GM18861 (cell line): ENCODE results near the gene ENTPD8.
"Not testable (repeated sequence)": the region's sequence is repeated elsewhere in the genome, so short reads cannot be mapped to it uniquely, and the experiment has no call there.

Source experiments
- ATAC-seq: cut with Tn5 transposase; IDR thresholded peaks from one replicate; pipeline ENCODE4 v1.9.1; 2021; ENCODE audit not compliant: unreplicated experiment

The ENTPD8 gene

DNA sequence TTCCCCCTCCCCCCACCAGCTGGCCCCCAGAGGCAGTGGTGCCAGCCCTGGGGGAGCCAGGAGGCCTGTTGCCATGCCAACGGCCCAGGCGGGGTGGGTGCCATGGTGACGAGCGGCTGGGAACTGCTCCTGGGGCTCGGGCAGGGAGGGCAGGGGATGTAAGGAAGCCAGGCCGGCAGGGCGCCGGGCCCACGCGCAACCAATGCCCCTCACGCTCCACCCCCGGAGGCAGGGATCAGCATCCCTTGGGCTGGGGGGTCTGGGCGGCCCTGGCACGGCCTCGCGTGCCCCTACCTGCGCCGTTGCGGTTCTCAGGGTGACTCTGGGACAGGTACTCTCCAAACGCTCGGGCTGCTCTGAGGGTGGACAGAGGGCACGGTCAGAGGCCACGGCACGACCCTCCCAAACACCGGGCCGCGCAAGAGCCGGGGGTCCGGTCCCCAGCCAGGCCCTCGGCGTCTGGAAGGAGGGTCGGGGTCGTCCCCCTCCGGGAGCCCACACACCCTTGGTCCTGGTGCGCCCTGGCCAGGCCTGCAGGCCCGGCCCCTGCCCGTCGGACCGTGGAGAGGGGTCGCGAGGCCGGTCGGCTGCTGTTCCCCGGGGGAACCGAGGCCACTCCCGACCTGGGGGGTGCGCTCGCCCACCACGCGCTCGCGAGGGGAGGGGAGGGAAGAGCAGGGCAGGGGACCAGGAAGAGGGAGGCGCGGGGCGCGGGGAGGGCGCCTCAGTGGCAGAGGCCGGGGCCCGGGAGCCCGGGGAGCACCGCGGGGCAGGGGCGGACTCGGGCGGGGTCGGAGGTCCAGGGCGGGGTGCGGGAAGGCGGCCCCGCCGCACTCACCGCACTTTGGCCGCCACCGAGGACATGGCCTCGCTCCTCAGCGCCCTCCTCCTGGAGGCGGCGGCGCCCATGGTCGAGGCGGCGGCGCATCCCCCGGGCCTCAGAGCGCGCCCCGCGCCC, 17.3 kb upstream of the ENTPD8 start:
- ATAC-seq, result peak; percentile 5

DNA sequence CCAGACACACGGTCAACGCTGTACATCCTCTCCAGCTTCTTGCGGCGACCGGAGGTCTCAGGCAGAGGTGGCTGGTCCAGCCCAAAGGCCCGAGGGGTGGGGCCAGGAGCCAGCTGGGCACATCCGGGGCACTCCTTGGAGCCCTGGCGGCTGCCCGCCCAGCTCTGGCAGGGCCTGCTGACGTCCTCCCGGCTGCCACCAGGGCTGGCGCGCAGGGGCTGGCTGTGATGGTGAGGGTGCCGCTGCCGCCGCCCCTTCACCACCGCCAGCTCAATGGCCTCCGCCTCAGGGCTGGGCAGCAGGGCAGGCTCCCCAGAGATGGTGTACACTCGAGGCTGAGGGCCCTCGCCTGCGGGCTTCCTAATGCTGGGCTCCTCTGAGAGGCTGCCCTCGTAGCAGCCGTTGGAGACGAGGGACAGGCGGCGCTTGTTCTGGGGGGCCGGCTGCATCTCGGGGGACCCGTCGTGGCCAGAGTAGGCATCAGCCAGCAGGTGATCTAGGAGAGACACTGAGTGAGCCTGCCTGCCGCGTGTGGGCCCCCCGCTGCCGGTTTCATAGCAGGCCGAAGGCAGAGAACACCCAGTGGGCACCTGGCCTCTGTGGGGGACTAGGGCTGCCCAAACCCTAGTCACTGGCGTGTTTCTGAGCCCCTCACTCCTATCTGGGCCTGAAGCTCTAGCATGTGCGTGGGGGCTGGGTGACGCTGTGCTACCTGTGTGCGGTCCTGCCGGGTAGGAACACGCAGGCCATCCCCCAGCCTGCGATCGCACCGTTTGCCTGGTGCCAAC, 16.4 kb upstream of the ENTPD8 start:
- ATAC-seq, result no peak

DNA sequence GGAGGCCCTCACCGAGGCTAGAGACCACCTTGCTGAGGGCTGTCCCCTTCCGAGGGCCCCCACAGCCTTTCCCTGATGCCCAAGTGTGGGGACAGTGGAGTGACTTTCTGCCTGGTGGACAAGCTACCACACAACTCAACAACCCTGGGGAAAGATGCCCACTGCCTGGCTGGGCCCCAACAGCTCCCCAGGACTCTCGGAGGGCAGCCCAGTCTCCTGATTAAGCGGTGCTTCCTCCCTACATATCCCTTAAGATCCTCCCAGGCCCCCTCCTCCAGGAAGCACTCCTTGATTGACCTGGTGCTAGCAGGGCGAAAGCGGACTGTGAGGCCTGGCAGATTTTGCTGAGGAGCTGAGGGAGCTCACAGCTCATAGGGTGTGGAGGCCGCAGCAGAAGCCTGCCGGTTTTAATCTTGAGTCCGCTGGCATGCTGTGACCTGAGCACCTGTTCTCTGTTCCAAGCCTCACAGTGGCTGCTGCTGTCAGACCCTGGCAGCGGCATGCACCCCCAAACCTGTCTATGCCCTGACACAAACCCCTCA, 15.8 kb upstream of the ENTPD8 start:
- ATAC-seq, result no peak

DNA sequence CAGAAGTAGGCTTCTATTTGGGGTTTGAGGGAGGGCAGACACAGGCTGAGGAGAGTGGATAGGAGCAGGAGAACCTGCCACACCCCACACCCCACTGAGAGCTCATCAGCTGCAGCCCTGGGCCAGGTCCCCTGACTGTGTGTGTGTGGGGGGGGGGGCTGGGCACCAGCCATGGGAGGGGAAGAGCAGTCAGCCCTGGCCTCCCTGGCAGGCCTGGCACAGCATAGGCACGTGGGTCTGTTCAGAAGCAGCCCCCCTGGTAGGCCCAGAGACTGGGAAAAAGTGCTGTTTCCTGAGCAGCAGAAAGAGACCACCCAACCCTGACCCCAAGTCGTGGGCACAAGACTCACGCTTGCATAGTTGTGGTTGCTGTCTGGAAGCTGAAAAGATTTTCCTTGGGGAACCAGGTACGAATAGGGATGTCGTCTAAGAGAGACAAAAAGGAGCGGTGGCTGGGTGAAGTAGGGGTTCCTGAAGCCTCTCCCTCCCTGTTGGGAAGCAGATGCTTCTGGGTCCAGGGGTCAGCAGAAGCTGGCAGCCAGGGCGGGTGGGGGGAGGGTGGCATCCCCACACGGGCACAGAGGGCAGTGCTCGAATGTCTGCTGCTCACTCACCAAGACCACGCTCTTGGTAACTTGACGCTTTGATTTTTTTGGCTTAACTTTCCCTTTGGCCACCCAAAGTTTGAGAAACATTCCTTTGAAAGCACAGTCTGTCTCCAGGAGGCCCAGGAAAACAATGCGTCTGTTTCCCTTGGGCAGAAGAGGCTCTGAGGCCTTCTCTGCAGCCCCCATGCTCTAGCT, 15.1 kb upstream of the ENTPD8 start:
- no peak for ATAC-seq

DNA sequence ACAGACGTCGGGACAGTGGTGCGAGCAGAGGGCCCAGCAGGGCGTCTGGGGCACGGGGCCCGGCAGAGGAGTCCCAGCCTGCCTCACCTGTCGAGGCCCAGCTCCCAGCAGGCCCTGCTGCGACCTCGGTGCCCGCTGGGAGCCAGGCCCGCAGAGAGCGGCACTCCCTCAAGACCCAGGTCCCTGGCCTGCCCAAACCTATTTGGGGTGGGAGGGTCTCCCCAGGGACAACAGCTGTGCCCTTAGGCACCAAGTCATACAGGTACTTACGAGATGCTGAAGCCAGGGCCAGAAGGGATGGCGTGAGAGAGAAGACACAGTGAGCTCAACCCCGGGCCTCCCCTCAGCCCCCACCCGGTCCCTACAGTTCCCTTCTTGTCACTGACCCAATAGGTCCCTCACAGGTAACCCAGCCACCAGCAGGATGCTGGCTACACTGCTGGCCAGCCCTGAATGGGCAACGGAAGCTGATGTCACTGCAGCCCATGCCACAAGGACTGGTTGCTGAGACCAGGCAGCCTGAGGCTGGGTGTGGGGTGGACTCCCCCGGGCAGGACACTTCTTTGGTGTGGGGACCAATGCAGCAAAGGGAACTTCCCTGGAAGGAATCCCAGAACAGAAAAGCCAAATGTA, 14.3 kb upstream of the ENTPD8 start:
- ATAC-seq, result no peak

DNA sequence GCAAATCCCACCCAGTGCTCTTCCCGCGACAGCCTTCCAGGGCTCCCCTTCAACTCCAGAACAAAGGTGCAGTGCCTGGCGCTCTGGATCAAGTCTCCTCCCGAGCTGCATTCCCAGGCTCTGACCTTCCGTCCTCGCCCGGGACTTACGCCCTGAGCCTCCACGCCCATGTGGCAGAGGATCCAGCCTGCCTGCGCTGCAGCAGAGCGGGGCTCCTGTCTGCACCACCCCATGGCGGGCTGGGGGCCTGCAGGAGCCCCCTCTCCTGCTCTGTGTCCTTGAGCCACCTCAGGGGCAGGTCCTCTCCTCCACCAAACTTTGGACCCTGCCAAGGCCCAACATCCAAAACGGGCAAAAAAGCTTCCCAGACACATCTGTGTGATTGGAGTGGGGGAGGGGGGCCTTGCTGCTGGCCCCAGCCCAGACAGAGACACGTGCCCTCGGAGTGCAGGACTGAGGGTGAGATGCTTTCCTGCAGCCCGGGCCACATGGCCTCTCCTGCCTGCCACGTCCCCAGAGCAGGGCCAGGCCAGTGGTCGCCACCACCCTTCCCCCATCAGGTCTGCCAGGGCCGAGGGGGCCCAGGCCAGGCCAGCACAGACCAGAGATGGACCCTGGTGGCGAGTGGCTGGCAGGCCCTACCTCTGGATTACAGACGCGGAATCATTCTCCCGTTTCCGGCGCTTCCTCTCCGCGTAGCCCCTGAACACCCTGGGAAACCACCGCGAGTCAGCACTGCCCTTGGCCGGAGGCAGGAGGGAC, 13.6 kb upstream of the ENTPD8 start:
- ATAC-seq, result no peak

DNA sequence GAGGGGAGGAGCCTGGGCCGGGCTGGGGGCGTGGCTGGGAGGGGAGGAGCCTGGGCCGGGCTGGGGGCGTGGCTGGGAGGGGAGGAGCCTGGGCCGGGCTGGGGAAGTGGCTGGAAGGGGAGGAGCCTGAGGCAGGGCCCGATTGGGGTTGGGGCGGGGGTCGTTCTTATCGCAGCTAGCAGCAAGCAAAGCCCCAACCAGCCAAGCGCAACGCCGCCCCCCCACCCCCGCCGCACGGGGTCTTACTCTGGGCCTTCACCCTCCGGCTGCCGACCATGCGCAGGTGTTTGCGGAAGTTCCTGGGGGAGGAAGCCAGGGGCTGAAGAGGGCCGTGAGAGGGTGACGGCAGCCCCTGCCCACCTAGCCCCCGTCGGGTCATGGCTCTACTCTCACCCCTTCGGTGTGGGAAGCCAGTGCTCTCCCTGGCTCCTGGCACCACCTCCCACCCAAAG, 13.0 kb upstream of the ENTPD8 start:
- ATAC-seq, result no peak

DNA sequence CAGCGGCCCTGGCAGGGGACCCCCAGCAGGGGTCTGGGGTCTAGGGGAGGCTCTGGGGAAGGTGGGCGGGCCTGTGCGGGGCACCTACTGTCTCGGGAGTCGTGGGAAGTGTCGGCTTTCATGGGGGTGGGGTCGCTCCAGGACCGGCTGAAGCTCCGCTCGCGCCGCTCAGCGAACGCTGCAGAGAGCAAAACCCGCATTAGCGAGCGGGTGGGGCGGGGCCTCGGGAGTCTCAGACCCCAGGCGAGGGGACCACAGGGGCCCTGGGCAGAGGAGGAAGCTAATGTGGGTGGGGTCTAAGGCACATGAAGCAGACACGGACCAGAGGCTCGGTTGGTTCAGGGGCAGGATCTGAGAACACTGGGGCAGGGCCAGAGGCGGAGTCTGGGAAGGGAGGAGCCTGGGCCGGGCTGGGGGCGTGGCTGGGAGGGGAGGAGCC, 12.5 kb upstream of the ENTPD8 start:
- no peak for ATAC-seq

DNA sequence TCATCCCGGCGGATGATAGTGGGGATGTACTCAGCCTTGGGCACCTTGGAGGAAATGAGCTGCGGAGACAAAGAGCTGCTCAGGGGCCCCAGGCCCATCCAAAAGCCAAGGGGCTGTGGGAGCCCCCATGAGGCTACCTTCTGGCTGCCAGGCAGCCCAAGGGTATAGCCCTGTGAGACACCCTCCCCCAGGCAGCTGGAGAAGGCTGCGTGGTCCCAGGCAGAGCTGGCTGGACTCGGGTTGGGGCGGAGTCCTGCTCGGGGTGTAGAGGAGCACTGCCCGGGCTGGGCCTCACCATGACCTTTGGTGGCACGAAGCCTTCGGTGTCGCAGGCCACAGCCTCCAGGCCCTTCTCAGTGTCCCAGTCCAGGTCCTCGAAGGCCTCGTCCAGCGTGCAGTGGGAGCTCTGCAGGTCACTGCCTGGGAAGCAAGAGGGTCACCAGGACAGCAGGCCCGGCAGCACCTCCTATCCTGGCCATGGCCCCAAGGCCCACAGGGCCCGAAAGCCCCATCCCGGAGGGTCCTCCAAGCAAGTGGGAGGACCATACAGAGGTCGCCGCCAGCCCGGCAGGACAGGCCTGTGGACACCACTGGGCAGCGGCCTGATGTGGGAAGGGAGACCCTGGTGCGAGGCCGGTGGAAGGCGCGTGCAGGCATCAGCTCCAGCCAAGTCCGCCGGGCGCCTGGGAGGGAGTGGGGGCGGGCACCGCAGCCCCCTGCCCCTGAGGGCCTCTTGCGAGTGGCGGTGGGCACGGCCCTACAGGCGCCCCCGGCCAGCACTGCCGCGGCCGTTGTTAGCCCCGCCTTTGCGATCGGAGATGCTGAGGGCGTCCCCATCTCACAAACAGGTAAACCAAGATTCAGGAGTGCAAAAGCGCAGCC, 11.8 kb upstream of the ENTPD8 start:
- no peak for ATAC-seq

DNA sequence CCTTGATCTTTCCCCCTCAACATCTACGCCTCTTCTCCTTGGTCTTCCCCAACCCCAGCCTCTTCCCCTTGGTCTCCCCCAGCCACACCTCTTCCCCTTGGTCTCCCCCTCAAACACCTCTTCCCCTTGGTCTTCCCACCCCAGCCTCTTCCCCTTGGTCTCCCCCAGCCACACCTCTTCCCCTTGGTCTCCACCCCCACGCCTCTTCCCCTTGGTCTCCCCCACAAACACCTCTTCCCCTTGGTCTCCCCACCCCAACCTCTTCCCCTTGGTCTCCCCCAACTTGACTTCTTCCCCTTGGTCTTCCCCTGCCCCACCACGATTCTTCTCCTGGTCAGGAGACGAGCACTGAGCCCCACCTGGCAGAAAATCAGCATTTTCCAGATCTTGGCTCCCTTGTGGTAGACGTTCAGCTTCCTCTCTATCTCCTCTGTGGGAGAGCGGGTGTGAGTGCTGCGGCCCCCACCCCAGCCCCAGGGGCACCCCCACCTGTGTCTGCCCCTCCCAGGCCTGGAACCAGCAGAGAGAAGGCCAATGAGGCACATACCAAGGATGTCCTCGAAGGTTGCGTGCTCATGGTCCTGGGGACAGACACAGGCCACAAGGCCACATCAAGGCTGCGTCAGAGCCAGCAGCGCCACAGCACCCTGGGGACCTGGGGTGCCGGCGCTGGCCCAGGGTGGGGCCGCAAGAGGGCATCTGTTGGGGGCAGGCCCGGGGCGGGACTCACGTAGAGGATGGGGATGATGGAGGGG, 11.0 kb upstream of the ENTPD8 start:
- ATAC-seq, result no peak

DNA sequence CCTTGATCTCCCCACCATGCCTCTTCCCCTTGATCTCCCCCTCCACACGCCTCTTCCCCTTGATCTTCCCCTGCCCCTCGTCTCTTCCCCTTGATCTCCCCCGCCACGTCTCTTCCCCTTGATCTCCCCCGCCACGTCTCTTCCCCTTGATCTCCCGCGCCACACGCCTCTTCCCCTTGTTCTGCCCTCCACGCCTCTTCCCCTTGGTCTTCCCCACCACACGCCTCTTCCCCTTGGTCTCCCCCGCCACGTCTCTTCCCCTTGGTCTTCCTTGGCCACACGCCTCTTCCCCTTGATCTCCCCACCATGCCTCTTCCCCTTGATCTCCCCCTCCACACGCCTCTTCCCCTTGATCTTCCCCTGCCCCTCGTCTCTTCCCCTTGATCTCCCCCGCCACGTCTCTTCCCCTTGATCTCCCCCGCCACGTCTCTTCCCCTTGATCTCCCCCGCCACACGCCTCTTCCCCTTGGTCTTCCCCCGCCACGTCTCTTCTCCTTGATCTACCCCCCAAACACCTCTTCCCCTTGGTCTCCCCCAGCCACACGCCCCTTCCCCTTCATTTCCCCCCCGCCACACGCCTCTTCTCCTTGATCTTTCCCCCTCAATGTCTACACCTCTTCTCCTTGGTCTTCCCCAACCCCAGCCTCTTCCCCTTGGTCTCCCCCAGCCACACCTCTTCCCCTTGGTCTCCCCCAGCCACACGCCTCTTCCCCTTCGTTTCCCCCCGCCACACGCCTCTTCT, 10.3 kb upstream of the ENTPD8 start:
- ATAC-seq, result not testable (repeated sequence)

DNA sequence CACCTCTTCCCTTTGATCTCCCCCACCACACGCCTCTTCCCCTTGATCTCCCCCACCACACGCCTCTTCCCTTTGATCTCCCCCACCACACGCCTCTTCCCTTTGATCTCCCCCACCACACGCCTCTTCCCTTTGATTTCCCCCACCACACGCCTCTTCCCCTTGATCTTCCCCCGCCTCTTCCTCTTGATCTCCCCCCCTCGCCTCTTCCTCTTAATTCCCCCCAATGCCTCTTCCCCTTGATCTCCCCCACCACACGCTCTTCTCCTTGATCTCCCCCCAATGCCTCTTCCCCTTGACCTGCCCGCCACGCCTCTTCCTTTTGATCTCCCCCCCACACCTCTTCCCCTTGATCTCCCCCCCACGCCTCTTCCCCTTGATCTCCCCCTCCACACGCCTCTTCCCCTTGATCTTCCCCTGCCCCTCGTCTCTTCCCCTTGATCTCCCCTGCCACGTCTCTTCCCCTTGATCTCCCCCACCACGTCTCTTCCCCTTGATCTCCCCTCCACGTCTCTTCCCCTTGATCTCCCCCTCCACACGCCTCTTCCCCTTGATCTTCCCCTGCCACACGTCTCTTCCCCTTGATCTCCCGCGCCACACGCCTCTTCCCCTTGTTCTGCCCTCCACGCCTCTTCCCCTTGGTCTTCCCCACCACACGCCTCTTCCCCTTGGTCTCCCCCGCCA, 9.5 kb upstream of the ENTPD8 start:
- not testable (repeated sequence) for ATAC-seq

DNA sequence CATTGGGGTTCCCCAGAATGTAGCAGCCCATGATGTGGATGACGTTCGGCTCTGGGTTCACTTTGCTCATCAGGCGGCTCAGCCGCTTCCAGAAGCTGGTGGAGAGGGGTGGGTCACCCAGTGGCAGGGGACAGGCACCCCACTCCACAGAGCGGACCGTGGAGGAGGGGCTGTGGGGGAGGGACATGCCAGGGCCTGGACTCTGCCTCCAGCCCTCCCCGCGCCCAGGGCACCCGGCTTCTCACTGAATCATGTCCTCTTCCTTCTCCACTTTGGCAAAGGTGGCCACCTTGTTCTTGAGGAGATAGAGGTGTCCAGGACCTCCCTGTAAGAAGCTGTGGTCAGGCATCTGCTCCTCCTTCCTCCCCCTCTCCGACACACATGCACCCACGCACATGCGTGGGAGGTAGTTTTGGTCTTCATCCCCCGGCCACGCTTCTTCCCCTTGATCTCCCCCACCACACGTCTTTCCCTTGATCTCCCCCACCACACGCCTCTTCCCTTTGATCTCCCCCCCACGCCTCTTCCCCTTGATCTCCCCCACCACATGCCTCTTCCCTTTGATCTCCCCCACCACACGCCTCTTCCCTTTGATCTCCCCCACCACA, 8.9 kb upstream of the ENTPD8 start:
- ATAC-seq, result no peak

DNA sequence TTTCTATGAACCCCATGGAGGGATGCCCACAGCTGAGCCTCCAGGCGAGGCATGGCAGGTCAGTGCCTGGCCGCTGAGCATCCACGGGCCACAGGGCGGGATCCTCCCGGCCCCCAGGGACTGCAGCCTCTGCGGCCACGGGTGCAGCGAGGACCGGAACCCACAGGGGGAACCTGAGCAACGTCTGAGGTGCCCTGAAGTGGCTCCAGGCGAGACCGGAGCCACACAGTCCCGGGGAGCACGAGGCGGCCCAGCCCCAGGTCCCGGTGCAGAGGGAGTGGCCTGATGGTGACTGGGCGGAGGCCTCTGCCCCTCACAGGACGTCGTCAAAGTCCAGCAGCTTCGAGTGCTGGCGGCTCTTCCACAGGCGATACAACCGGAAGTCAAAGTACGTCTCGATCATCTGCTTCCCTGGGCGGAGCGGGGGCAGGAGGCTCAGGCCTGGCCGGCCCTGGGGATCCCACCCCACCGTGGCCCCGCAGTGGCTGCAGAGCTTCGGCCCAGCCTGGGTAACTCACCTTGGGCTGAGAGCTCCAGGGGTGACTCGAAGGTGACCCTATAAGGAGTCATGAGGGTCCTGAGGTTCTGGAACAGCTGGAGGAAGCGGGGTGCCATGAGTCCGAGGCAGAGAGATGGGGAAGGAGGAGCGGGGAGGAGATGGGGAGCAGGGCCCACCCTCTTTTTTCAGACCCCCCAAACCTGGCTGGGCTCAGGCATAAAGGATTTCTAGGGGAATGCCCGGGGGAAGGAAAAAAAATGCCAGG, 8.1 kb upstream of the ENTPD8 start:
- no peak for ATAC-seq

DNA sequence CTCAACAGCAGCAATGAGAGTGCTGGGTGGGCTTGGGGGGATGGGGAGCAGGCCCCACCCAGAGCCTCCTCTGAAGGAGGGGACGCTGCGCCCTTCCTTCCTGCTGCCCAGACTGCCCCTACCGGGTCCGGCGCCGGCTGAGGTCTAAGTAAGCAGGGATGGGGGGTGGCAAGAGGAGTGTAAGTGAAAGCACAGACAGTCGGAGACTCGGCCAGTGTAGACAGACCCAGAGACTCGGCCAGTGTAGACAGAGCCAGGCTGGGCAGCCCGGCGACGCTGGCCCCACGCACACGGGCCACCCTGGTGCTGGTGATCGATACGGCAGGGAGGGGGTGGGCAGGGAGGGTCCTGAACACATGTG, 7.4 kb upstream of the ENTPD8 start:
- ATAC-seq, result no peak
